ENCODE results near the gene OR2C3. TPM values are rescaled to one million over a fixed set of nuclear protein-coding genes. Genes with fewer than 3 reads are reported as not detected.

The OR2C3 gene
- total and polyA plus RNA-seq, 2 of the 13 experiments (the other 11 are each of a cell fraction or from before 2014, with no cell fraction given), result not detected

DNA sequence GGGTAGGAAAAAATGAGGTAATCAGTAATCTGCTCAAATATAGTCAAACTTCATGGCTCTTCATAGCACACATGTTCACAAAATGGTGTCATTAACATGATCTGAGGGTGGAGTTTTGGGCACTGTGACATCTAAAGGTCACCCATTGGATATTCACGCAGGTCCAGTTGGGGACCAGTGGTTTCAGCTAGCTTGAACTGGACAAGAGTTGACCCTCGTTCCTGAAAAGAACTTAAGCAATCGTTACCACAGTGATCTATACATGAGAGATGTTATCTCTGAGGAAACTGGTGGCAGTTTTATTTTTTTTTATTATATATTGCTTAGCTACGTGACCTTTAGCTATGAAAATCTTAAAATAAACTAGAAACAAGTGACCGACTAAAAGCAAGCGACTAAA is 3.0 kb upstream of the OR2C3 start (continued):
- TF ChIP-seq ZNF510 (CRISPR knock-in tag; IDR thresholded peaks at IDR 0.05; ENCODE audit: low read depth) (no peak), ZEB1 (IDR thresholded peaks at IDR 0.05; ENCODE audit: insufficient replicate concordance, low read depth) (no peak)

DNA sequence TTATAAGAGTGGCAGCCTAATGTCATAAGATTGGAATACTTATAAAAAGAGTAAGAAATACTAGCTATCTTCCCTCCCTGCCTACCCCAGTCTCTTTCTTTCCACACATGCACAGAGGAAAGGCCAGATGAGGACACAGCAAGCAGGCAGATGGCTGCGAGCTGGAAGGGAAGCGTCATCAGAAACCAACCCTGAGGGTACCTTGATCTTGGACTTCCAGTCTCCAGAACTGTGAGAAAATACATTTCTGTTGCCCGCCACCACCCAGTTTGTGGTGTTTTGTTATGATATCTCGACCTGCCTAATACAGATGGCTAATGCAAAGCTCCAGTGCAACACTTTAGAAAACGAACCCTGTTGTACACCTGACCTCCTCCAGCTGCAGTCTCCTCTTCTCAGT is 2.3 kb upstream of the OR2C3 start:
- H3K79me2 ChIP-seq (ENCODE audit: insufficient read depth, low read length), result no peaks in the 10 kb centered on the region
- no peaks in the 10 kb centered on the region for H3K27me3 ChIP-seq (ENCODE audit: control insufficient read depth in 1 of 2, insufficient read depth in 2 of 2, low read length in 2 of 2)
- 10% methylated on average over 4 of the region's 5 CpGs for WGBS (ENCODE audit: low lambda C conversion rate)
- no peak overlapping the region for H2AFZ ChIP-seq (ENCODE audit: low read length)
- H3K9me3 ChIP-seq (ENCODE audit: low read length), result no peaks in the 10 kb centered on the region
- ChIA-PET POLR2A (no interaction called here), CTCF (ENCODE audit: low intra/inter-chr PET ratio, low total read pairs) (no interaction called here)
- H3K4me3 ChIP-seq (replicated peaks in 1 of 3; ENCODE audit: insufficient read depth in 1 of 3, low read depth in 2 of 3, low read length in 3 of 3), result no peak overlapping the region
- no TSS peak for BruUV-seq (replicated peaks)
- H3K27ac ChIP-seq (ENCODE audit: extremely low read length, insufficient read depth, low read length), result no peak overlapping the region
- intact Hi-C loops (cut with micrococcal nuclease; ENCODE audit: unreplicated experiment) (no loop called here), in situ Hi-C loops (cut with HindIII; ENCODE audit: extremely low pct_ligation_motif_present, low pct_unique_long_range_greater_than_20kb) (no loop called here)
- FAIRE-seq (no peak), ATAC-seq (no peak), DNase-seq (ENCODE audit: low spot score) (no peak)
- no peak overlapping the region for H3K4me2 ChIP-seq (ENCODE audit: low read depth, low read length)
- H3K4me1 ChIP-seq (ENCODE audit: insufficient read depth, low read length), result no peaks in the 10 kb centered on the region
- no peaks in the 10 kb centered on the region for H4K20me1 ChIP-seq (ENCODE audit: insufficient read depth, low read length)
- no peaks in the 10 kb centered on the region for H3K36me3 ChIP-seq (replicated peaks in 1 of 2; ENCODE audit: control insufficient read depth in 1 of 2, insufficient read depth in 2 of 2, low read length in 2 of 2)
- no peak overlapping the region for H3K9ac ChIP-seq (ENCODE audit: insufficient read depth, low read depth, low read length)
- TF ChIP-seq ETV6 (CRISPR knock-in tag; conservative IDR thresholded peaks at IDR 0.05) (no peak), SSRP1 (CRISPR knock-in tag; IDR thresholded peaks at IDR 0.05) (no peak), MTF2 (CRISPR knock-in tag; IDR thresholded peaks at IDR 0.05; ENCODE audit: borderline replicate concordance) (no peak), ZNF281 (CRISPR knock-in tag; IDR thresholded peaks at IDR 0.05; ENCODE audit: borderline replicate concordance) (no peak), HOXA9 (CRISPR knock-in tag; IDR thresholded peaks at IDR 0.05; ENCODE audit: borderline replicate concordance) (no peak), MEIS1 (CRISPR knock-in tag; IDR thresholded peaks at IDR 0.05; ENCODE audit: borderline replicate concordance) (no peak), MXD3 (CRISPR knock-in tag; IDR thresholded peaks at IDR 0.05) (no peak), ZNF598 (CRISPR knock-in tag; IDR thresholded peaks at IDR 0.05; ENCODE audit: borderline replicate concordance) (no peak), GATAD1 (CRISPR knock-in tag; IDR thresholded peaks at IDR 0.05) (no peak), GTF2F1 (IDR thresholded peaks at IDR 0.05; ENCODE audit: low read length) (no peak)
- TF ChIP-seq, protein P1, sequence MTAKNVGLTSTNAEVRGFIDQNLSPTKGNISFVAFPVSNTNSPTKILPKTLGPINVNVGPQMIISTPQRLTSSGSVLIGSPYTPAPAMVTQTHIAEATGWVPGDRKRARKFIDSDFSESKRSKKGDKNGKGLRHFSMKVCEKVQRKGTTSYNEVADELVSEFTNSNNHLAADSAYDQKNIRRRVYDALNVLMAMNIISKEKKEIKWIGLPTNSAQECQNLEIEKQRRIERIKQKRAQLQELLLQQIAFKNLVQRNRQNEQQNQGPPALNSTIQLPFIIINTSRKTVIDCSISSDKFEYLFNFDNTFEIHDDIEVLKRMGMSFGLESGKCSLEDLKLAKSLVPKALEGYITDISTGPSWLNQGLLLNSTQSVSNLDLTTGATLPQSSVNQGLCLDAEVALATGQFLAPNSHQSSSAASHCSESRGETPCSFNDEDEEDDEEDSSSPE (CRISPR knock-in tag; IDR thresholded peaks at IDR 0.05), result no peak
- TF ChIP-seq, protein P2, sequence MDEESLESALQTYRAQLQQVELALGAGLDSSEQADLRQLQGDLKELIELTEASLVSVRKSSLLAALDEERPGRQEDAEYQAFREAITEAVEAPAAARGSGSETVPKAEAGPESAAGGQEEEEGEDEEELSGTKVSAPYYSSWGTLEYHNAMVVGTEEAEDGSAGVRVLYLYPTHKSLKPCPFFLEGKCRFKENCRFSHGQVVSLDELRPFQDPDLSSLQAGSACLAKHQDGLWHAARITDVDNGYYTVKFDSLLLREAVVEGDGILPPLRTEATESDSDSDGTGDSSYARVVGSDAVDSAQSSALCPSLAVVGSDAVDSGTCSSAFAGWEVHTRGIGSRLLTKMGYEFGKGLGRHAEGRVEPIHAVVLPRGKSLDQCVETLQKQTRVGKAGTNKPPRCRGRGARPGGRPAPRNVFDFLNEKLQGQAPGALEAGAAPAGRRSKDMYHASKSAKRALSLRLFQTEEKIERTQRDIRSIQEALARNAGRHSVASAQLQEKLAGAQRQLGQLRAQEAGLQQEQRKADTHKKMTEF (CRISPR knock-in tag; IDR thresholded peaks at IDR 0.05), result no peak
- TF ChIP-seq, protein P3, sequence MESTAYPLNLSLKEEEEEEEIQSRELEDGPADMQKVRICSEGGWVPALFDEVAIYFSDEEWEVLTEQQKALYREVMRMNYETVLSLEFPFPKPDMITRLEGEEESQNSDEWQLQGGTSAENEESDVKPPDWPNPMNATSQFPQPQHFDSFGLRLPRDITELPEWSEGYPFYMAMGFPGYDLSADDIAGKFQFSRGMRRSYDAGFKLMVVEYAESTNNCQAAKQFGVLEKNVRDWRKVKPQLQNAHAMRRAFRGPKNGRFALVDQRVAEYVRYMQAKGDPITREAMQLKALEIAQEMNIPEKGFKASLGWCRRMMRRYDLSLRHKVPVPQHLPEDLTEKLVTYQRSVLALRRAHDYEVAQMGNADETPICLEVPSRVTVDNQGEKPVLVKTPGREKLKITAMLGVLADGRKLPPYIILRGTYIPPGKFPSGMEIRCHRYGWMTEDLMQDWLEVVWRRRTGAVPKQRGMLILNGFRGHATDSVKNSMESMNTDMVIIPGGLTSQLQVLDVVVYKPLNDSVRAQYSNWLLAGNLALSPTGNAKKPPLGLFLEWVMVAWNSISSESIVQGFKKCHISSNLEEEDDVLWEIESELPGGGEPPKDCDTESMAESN (CRISPR knock-in tag; conservative IDR thresholded peaks at IDR 0.05), result no peak
- TF ChIP-seq, protein P4, sequence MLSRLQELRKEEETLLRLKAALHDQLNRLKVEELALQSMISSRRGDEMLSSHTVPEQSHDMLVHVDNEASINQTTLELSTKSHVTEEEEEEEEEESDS (CRISPR knock-in tag; IDR thresholded peaks at IDR 0.05; ENCODE audit: borderline replicate concordance), result no peak

All from HepG2 (cell line).